Tibial nerve (tissue), 4 donors: ENCODE data around the gene PZP.

Experiments used
- CTCF ChIP-seq, 5 experiments: fragments of 200-600 bp in 3 of 5; fragments of 450-650 bp in 2 of 5; sonication (generic) in 3 of 5; IDR thresholded peaks; one replicate each; pipeline ENCODE4 v1.5.1; 2016 to 2019; ENCODE audit warnings: antibody characterized with exemption in 5 of 5, mild to moderate bottlenecking in 3 of 5, moderate library complexity in 2 of 5
- EP300 ChIP-seq, 2 donors: sonication (generic); formaldehyde crosslinking; IDR thresholded peaks; one replicate each; pipeline ENCODE4 v1.6.1; 2017; ENCODE audit warnings: antibody characterized with exemption in 2 of 2, mild to moderate bottlenecking in 1 of 2
- POLR2A ChIP-seq, 2 donors: fragments of 450-650 bp; IDR thresholded peaks; one replicate each; pipeline ENCODE4 v1.6.1; 2017; ENCODE audit warnings: antibody characterized with exemption in 2 of 2, mild to moderate bottlenecking in 2 of 2, moderate library complexity in 2 of 2

- TF ChIP-seq CTCF (IDR thresholded peaks at IDR 0.05) = no peak
- TF ChIP-seq POLR2A (IDR thresholded peaks at IDR 0.05) = no peak
- no peak for TF ChIP-seq EP300 (IDR thresholded peaks at IDR 0.05)
Observed at GRCh38 chr12:9114946-9115345, 93.2 kb downstream of the PZP start.
